OCI-LY7 (cell line): Measurements from ENCODE around the gene MICB. TPM values are rescaled to one million over a fixed set of nuclear protein-coding genes. Genes with fewer than 3 reads are reported as not detected.

Experiments
- BruUV-seq: library from RNA; stranded (reverse); fragments of 400-500 nt; replicated peaks from 2 replicates; lab custom pipeline; 2021; lab: Mats Ljungman, UMichigan
- CTCF ChIA-PET: fragments of 300-600 bp; sonication (Branson Sonifier 250); formaldehyde crosslinking; loops from one replicate; lab custom pipeline; 2022; ENCODE audit warnings: antibody characterized with exemption; ENCODE audit not compliant: unreplicated experiment; lab: Charles Lee
- POLR2A ChIA-PET: fragments of 300-600 bp; sonication (Branson Sonifier 250); formaldehyde crosslinking; loops from one replicate; lab custom pipeline; 2022; ENCODE audit warnings: antibody characterized with exemption; lab: Charles Lee
- DNase-seq: peaks from one replicate; pipeline ENCODE4 v3.0.0-alpha.2; 2015; ENCODE audit warnings: low spot score
- H2AFZ ChIP-seq: fragments of 200-600 bp; sonication (generic), shearing (Covaris generic); 2 replicates; pipeline ENCODE4 v1.6.1; 2014; ENCODE audit warnings: mild to moderate bottlenecking, antibody characterized with exemption, low read length, moderate library complexity
- H3K27ac ChIP-seq: fragments of 200-600 bp; sonication (generic); 2 replicates; pipeline ENCODE4 v1.5.1; 2014; ENCODE audit warnings: mixed run types, low read depth, mild to moderate bottlenecking, moderate library complexity, low read length, inconsistent platforms; ENCODE audit not compliant: poor library complexity, severe bottlenecking
- H3K36me3 ChIP-seq: fragments of 200-600 bp; sonication (generic); 2 replicates; pipeline ENCODE4 v1.6.1; 2014; ENCODE audit warnings: mild to moderate bottlenecking, antibody characterized with exemption, low read length, moderate library complexity, mixed read lengths; ENCODE audit not compliant: insufficient read depth
- H3K4me1 ChIP-seq: fragments of 200-600 bp; sonication (generic); 2 replicates; pipeline ENCODE4 v1.5.1; 2014; ENCODE audit warnings: mild to moderate bottlenecking, low read length; ENCODE audit not compliant: insufficient read depth, poor library complexity, severe bottlenecking
- H3K4me2 ChIP-seq: fragments of 200-600 bp; sonication (generic); 2 replicates; pipeline ENCODE4 v1.6.1; 2014; ENCODE audit warnings: mild to moderate bottlenecking, low read length
- H3K4me3 ChIP-seq: fragments of 200-600 bp; sonication (generic); 2 replicates; pipeline ENCODE4 v1.5.1; 2014; ENCODE audit warnings: mild to moderate bottlenecking, low read depth, low read length; ENCODE audit not compliant: poor library complexity, severe bottlenecking
- H3K79me2 ChIP-seq: fragments of 200-600 bp; sonication (generic); 2 replicates; pipeline ENCODE4 v1.6.1; 2016; ENCODE audit warnings: low read depth, mild to moderate bottlenecking, low read length, moderate library complexity, mixed read lengths; ENCODE audit not compliant: insufficient read depth
- H3K9me2 ChIP-seq: fragments of 200-600 bp; sonication (generic); 2 replicates; pipeline ENCODE4 v1.6.1; 2016; ENCODE audit warnings: mild to moderate bottlenecking, low read length, mixed read lengths; ENCODE audit not compliant: insufficient read depth
- H3K9me3 ChIP-seq: fragments of 200-600 bp; sonication (generic); 2 replicates; pipeline ENCODE4 v1.6.1; 2014; ENCODE audit warnings: mild to moderate bottlenecking, mixed run types, low read length, mixed read lengths
- H4K20me1 ChIP-seq: fragments of 200-600 bp; sonication (generic); 2 replicates; pipeline ENCODE4 v1.6.1; 2014; ENCODE audit warnings: mild to moderate bottlenecking, antibody characterized with exemption, low read length, moderate library complexity, mixed read lengths; ENCODE audit not compliant: insufficient read depth
- CTCF ChIP-seq: fragments of 200-600 bp; sonication (generic); conservative IDR thresholded peaks from 2 replicates; pipeline ENCODE4 v1.5.1; 2014; ENCODE audit warnings: mild to moderate bottlenecking, antibody characterized with exemption, low read length, moderate library complexity, mixed read lengths
- EZH2phosphoT487 ChIP-seq: fragments of 200-600 bp; sonication (generic); IDR thresholded peaks from 2 replicates; pipeline ENCODE4 v1.6.1; 2018; ENCODE audit warnings: low read depth, borderline replicate concordance, mild to moderate bottlenecking, mixed run types, antibody characterized with exemption, low read length, moderate library complexity, mixed read lengths
- intact Hi-C: fragments of 100-400 bp; cut with micrococcal nuclease; formaldehyde crosslinking; loops from one replicate; pipeline ENCODE4 v1.10.0; 2022; ENCODE audit not compliant: unreplicated experiment
- total RNA-seq, 2 experiments: library from RNA; depleted of rRNA in 1 of 2; stranded (reverse); fragments of >200 nt in 1 of 2; shearing (Covaris generic) in 1 of 2; gene quantifications; 2 replicates each; pipeline ENCODE4 v1.2.3, GENCODE V29; 2014 to 2022

The MICB gene
- total RNA-seq, 2 experiments from 2014 or later: 26.3 to 32.4 TPM

DNA sequence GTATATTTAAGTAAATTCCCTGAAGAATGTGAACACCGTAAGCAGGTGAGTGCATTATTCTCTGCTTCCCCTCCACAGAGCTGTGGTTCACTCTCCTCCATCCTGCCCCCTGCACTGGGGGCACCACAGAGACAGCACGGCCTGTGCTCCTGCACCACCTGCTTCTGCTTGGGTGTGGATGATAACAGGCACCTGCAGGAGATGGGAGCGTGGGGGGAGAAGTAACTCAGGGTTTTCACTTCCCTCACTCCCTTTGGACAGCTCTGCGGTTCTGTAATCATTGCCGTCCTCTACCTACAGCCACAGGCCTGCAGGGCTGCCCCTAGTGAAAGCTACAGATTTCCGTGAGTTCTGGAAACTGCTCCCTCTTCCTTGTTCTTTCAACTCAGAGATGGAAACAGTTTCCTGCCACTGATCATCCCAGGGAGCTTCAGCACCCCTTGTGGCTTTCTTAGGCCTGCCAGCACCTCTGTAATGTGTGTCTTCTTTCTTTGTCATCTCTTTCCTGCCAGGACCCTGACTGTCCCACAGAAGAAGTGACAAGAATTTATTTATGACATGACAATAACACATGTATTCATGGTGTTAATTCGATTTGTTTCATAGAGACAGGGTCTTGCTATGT is 21.3 kb upstream of the MICB start:
- BruUV-seq: no TSS peak
- intact Hi-C loops: no loop called here
- Histone ChIP-seq H3K36me3 (no peaks in the 10 kb centered on the region), H3K4me2 (peak overlapping the region; percentile 37; the same call in 1 of the 2 replicates), H2AFZ (0 out of 2 replicates have a peak overlapping the region, but pooled peaks have one; percentile 45), H3K9me3 (no peaks in the 10 kb centered on the region), H3K4me3 (no peak overlapping the region), H3K4me1 (peaks cover 31% of the 10 kb centered on the region), H3K27ac (peak overlapping the region; percentile 32), H4K20me1 (no peaks in the 10 kb centered on the region), H3K79me2 (no peaks in the 10 kb centered on the region), H3K9me2 (no peaks in the 10 kb centered on the region)
- TF ChIP-seq CTCF: peak; percentile 58
- TF ChIP-seq EZH2phosphoT487: no peak
- peak; percentile 65 for DNase-seq
- ChIA-PET CTCF (no interaction called here), POLR2A (no interaction called here)

- H3K4me3 ChIP-seq: no peak overlapping the region
- peaks cover 31% of the 10 kb centered on the region for H3K4me1 ChIP-seq
- H3K36me3 ChIP-seq: no peaks in the 10 kb centered on the region
- no peak overlapping the region for H3K27ac ChIP-seq
- CTCF ChIA-PET: no interaction called here
- H3K9me3 ChIP-seq: no peaks in the 10 kb centered on the region
- H2AFZ ChIP-seq: no peak overlapping the region
- no peak for DNase-seq
- intact Hi-C loops: no loop called here
- POLR2A ChIA-PET: no interaction called here
- no peak overlapping the region for H3K4me2 ChIP-seq
- no TSS peak for BruUV-seq
- no peaks in the 10 kb centered on the region for H3K9me2 ChIP-seq
- no peaks in the 10 kb centered on the region for H4K20me1 ChIP-seq
- H3K79me2 ChIP-seq: no peaks in the 10 kb centered on the region
- no peak for TF ChIP-seq CTCF
- no peak for TF ChIP-seq EZH2phosphoT487
Measured at GRCh38 chr6:31477521-31477920, 20.4 kb upstream of the MICB start.

- TF ChIP-seq CTCF: no peak
- no peak for TF ChIP-seq EZH2phosphoT487
- no peaks in the 10 kb centered on the region for H3K36me3 ChIP-seq
- H3K79me2 ChIP-seq: no peaks in the 10 kb centered on the region
- H2AFZ ChIP-seq: no peak overlapping the region
- ChIA-PET POLR2A (no interaction called here), CTCF (no interaction called here)
- H3K4me1 ChIP-seq: peaks cover 31% of the 10 kb centered on the region
- no peak overlapping the region for H3K4me3 ChIP-seq
- no peaks in the 10 kb centered on the region for H4K20me1 ChIP-seq
- H3K9me2 ChIP-seq: no peaks in the 10 kb centered on the region
- no peak overlapping the region for H3K27ac ChIP-seq
- H3K4me2 ChIP-seq: peak overlapping the region; percentile 28
- intact Hi-C loops: no loop called here
- peak; percentile 41 for DNase-seq
- H3K9me3 ChIP-seq: no peaks in the 10 kb centered on the region
- BruUV-seq: no TSS peak
Measured at GRCh38 chr6:31478186-31478950, 19.6 kb upstream of the MICB start.
